ENCODE results near the gene AFAP1L2.

AFAP1L2 gene

DNA sequence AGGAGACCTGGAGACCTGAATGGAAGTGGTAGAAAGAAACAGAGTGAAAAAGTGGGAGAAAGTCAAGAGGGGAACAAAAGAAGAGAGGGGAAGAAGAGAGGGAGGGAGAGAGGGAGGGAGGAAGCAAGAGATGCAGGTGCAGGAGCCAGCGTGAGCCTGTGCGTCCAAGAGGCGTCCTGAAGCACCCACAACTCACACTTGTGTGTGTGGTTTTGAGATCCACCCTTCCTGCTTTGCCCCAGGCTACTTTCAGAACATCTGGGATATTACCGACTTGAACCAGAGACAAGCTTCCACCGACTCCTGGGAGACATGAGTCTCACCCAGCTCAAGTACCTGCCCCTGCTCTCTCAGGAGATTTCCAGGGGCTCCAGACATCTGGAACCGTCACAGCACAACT lies 9.8 kb downstream of the AFAP1L2 start:
- TF ChIP-seq, protein P1, sequence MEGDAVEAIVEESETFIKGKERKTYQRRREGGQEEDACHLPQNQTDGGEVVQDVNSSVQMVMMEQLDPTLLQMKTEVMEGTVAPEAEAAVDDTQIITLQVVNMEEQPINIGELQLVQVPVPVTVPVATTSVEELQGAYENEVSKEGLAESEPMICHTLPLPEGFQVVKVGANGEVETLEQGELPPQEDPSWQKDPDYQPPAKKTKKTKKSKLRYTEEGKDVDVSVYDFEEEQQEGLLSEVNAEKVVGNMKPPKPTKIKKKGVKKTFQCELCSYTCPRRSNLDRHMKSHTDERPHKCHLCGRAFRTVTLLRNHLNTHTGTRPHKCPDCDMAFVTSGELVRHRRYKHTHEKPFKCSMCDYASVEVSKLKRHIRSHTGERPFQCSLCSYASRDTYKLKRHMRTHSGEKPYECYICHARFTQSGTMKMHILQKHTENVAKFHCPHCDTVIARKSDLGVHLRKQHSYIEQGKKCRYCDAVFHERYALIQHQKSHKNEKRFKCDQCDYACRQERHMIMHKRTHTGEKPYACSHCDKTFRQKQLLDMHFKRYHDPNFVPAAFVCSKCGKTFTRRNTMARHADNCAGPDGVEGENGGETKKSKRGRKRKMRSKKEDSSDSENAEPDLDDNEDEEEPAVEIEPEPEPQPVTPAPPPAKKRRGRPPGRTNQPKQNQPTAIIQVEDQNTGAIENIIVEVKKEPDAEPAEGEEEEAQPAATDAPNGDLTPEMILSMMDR (conservative IDR thresholded peaks at IDR 0.05), result no peak
- no peak overlapping the region for H3K27ac ChIP-seq

DNA sequence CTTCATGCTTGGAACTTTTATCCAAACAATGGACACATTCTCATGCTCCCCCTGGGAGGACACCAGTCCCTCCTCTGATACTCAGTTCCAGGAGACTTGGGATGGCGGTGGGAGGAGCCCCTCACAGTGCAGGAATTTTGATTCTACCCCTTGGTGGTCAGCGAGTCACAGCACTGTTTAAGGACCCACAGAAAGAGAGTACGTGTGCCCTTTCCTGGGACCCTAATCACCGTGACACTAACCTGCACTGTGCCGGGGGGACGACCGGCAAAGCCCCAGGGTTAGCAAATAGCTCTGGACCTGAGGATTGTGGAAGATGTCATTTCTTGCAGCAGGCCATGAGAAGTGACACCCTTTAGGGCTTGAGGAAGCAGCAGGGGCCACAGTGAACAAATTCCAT lies 10.4 kb downstream of the AFAP1L2 start:
- TF ChIP-seq, protein P1 (conservative IDR thresholded peaks at IDR 0.05), result no peak
- H3K27ac ChIP-seq, result no peak overlapping the region

DNA sequence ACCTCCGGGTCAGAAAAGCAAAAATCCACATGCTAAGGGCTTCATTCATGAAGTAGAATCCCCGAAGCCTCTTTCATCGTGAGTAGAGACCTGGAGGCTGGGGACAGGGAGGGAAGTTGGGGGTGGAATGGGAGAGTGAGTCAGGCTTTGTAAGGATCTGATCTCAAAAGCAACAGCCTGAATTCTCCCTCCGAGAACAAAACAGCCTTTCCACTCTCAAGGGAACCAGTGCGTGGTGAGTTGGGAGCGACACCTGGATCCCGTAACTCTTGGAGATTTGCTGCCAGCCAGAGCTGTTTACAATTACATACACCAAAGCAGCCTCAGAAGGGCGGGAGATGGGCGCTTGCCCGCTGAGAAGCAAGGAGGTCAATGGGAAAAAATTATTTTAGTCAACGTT lies 10.8 kb downstream of the AFAP1L2 start:
- TF ChIP-seq, protein P1 (conservative IDR thresholded peaks at IDR 0.05), result no peak
- H3K27ac ChIP-seq, result no peak overlapping the region

DNA sequence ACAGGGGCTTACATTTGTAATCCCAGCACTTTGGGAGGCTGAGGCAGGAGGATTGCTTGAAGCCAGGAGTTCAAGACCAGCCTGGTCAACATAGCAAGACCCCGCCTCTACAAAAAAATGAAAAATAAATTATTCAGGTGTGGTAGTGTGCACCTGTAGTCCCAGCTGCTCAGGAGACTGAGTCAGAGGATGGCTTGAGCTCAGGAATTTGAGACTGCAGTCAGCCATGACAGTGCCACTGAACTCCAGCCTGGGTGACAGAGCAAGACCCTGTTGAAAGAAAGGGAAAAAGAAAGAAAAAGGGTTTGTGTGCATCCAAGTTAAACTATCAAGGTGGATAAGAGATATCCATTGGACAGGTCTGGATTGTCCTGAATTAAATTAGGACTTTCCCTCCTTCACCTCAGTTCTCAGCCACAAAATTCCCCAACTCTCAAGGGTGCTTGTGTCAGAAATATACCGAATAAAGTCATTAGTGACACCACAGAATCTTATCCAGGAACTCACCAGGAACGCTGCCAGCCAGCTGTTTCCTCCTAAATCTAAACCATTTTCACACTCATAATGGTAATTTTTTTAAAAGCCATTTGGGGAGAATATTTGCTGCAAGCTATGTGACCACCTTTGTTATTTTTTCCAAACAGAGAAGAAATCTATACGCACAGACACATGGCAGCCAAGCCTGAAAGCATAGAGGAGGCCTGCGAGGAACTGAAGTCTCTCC lies 12.0 kb downstream of the AFAP1L2 start:
- TF ChIP-seq, protein P1 (conservative IDR thresholded peaks at IDR 0.05), result no peak
- H3K27ac ChIP-seq, result no peak overlapping the region

DNA sequence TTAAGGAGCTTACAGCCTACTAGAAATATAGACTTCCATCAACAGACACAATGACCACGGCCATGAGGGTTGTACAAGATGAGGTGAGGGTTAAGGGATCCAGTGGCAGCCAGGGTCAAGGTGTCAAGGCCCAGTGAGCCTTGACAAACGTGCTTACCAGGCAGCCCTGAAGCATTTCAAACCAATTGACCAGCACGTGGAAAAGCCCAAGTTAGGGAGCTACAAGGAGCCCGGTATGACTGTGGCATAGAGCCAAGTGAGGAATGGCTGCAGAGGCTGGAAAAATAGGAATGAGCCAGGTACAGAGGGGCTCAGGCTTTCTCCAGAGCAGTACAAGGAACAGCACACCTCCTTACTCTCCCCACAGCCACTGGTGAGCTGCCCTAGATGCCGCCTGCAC lies 12.7 kb downstream of the AFAP1L2 start:
- H3K27ac ChIP-seq, result no peak overlapping the region
- TF ChIP-seq, protein P1 (conservative IDR thresholded peaks at IDR 0.05), result no peak

DNA sequence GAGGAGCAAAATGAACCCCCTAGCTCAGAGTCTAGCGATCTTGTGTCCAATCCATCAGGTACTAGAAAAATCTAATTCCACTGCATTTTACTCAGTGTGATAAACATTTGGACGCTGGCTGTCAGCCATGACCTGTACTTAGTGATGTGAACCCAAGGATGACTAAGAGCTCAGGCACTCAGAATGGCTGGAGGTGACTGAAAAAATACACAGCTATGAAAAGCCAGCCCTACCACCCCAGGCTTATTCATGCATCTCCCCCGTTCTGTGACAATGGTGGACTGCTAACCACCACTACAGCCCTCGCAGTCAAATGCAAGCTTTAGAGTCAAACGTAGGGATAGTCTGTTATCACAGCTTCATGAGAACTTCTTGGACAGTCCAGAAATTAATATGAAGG lies 14.9 kb downstream of the AFAP1L2 start:
- no peak overlapping the region for H3K27ac ChIP-seq
- TF ChIP-seq, protein P1 (conservative IDR thresholded peaks at IDR 0.05), result no peak

DNA sequence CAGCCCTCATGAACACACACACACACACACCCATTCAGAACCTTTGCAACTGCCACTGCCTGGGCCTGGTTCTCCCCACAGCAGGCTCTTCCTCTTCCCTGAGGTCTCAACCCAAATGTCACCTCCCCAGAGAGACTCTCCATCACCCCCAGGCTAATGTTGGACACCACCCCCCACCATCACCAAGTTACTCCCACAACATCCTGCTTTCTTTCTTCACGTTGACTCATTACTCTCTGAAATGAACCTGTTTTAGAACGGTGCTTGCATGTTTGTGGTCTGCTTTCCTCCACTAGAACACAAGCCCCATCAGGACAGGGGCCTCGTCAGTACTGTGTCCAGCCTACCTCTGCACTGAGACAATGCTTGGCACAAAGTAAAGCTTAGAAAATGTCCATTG lies 16.0 kb downstream of the AFAP1L2 start:
- H3K27ac ChIP-seq, result no peak overlapping the region
- TF ChIP-seq, protein P1 (conservative IDR thresholded peaks at IDR 0.05), result no peak

All from VCaP (cell line).